Activated CD8-positive, alpha-beta T cell treated with anti-CD3 and anti-CD28 coated beads for 36 hours (primary cell): Measurements from ENCODE around the gene NT5M. TPM values are rescaled to one million over a fixed set of nuclear protein-coding genes. Genes with fewer than 3 reads are reported as not detected.
A peak's percentile ranks its signal among the peaks of the same experiment; 100 is the strongest.
"Not testable (repeated sequence)": the region's sequence is repeated elsewhere in the genome, so short reads cannot be mapped to it uniquely, and the experiment has no call there.

Source experiments
- ATAC-seq: fragments of 200-7000 bp; cut with Tn5 transposase; one replicate; pipeline ENCODE4 v1.10.0; 2021; ENCODE audit warnings: mild to moderate bottlenecking, moderate library complexity
- CTCF ChIA-PET: fragments of 350-600 bp; sonication (Branson Sonifier 250); formaldehyde crosslinking; loops from one replicate; lab custom pipeline; 2021; ENCODE audit warnings: antibody characterized with exemption; lab: Charles Lee
- POLR2A ChIA-PET: fragments of 350-600 bp; sonication (Branson Sonifier 250); formaldehyde crosslinking; loops from one replicate; lab custom pipeline; 2021; ENCODE audit warnings: antibody characterized with exemption; lab: Charles Lee
- DNase-seq: peaks from one replicate; pipeline ENCODE4 v3.0.0-alpha.2; 2020
- H3K27ac Mint-ChIP-seq: one replicate; pipeline ENCODE4 v1.8.0; 2021; ENCODE audit warnings: mild to moderate bottlenecking, mixed read lengths
- H3K27me3 Mint-ChIP-seq: one replicate; pipeline ENCODE4 v1.8.0; 2021; ENCODE audit warnings: mixed read lengths
- H3K36me3 Mint-ChIP-seq: one replicate; pipeline ENCODE4 v1.8.0; 2021; ENCODE audit warnings: low read depth, mixed read lengths
- H3K4me1 Mint-ChIP-seq: one replicate; pipeline ENCODE4 v1.8.0; 2021; ENCODE audit warnings: low read depth, mixed read lengths
- H3K4me3 Mint-ChIP-seq: one replicate; pipeline ENCODE4 v1.8.0; 2021; ENCODE audit warnings: mild to moderate bottlenecking, moderate library complexity, mixed read lengths
- H3K9me3 Mint-ChIP-seq: one replicate; pipeline ENCODE4 v1.8.0; 2021; ENCODE audit warnings: mixed read lengths
- CTCF ChIP-seq: fragments of 200-600 bp; IDR thresholded peaks from one replicate; pipeline ENCODE4 v1.8.0; 2022; ENCODE audit warnings: antibody characterized with exemption, mild to moderate bottlenecking
- intact Hi-C: fragments of 100-400 bp; cut with micrococcal nuclease; formaldehyde crosslinking; loops from one replicate; pipeline ENCODE4 v1.10.0; 2022
- total RNA-seq, 2 experiments: library from RNA; stranded (reverse); gene quantifications; one replicate each; pipeline ENCODE4 v1.2.3, GENCODE V29; 2021

The NT5M gene
- total RNA-seq, 2 experiments from 2014 or later, result 8.3 to 9.4 TPM

- H3K27ac Mint-ChIP-seq, result no peak overlapping the region
- H3K9me3 Mint-ChIP-seq, result no peaks in the 10 kb centered on the region
- ATAC-seq (no peak), DNase-seq (no peak)
- intact Hi-C loops, result no loop called here
- no peak overlapping the region for H3K4me3 Mint-ChIP-seq
- ChIA-PET POLR2A (interaction anchor here (0.9 to 1.9 kb wide), 3 partner anchors 8 to 17 kb away, joined by 3 to 9 read pairs (median 4); no protein-coding TSS in a partner anchor), CTCF (interaction anchor here (0.8 to 1.5 kb wide), 3 partner anchors 9 to 37 kb away, joined by 4 to 6 read pairs (median 5); no protein-coding TSS in a partner anchor)
- H3K4me1 Mint-ChIP-seq, result peaks cover 29% of the 10 kb centered on the region
- no peak for TF ChIP-seq CTCF
- H3K36me3 Mint-ChIP-seq, result peaks cover 28% of the 10 kb centered on the region
- no peaks in the 10 kb centered on the region for H3K27me3 Mint-ChIP-seq
Observed at GRCh38 chr17:17275971-17276370, 27.2 kb upstream of the NT5M start.

- H3K9me3 Mint-ChIP-seq, H3K4me3 Mint-ChIP-seq, intact Hi-C loops, DNase-seq, H3K27me3 Mint-ChIP-seq, ATAC-seq: not testable (repeated sequence)
- Mint-ChIP-seq H3K36me3 (peaks cover 25% of the 10 kb centered on the region), H3K27ac (peak overlapping the region; percentile 0), H3K4me1 (peaks cover 35% of the 10 kb centered on the region)
- ChIA-PET POLR2A (interaction anchor here (0.7 to 1.8 kb wide), 3 partner anchors 19 to 655 kb away, joined by 3 to 4 read pairs (median 3); no protein-coding TSS in a partner anchor), CTCF (interaction anchor here (1.5 kb wide), 1 partner anchor 36 kb away, joined by 5 read pairs; no protein-coding TSS in a partner anchor)
Observed at GRCh38 chr17:17277431-17277830, 25.7 kb upstream of the NT5M start.

- intact Hi-C loops, result no loop called here
- H3K27ac Mint-ChIP-seq, result peak overlapping the region; percentile 83
- H3K4me3 Mint-ChIP-seq, result peak overlapping the region; percentile 94
- peaks cover 35% of the 10 kb centered on the region for H3K4me1 Mint-ChIP-seq
- ATAC-seq, result no peak
- no peak for DNase-seq
- ChIA-PET CTCF (interaction anchor here (1.0 to 1.6 kb wide), 3 partner anchors 10 to 26 kb away, joined by 3 to 10 read pairs (median 4); no protein-coding TSS in a partner anchor), POLR2A (interaction anchor here (1.3 to 3.3 kb wide), 3 partner anchors 9 to 26 kb away, joined by 4 to 22 read pairs (median 8); no protein-coding TSS in a partner anchor)
- H3K36me3 Mint-ChIP-seq, result peaks cover 20% of the 10 kb centered on the region
- TF ChIP-seq CTCF, result no peak
- no peaks in the 10 kb centered on the region for H3K27me3 Mint-ChIP-seq
- no peaks in the 10 kb centered on the region for H3K9me3 Mint-ChIP-seq
Observed at GRCh38 chr17:17279316-17279715, 23.9 kb upstream of the NT5M start.

GRCh38 chr17:17280613-17281549 lies 22.3 kb upstream of the NT5M start, which contains the start of gene COPS3:
TSS of gene COPS3 (minus strand) at chr17:17281246. CDS start at chr17:17281186, 60 bp downstream.
- H3K4me3 Mint-ChIP-seq, result peak within 1 kb of the TSS; percentile 94
- H3K27ac Mint-ChIP-seq, result peak within 1 kb of the TSS; percentile 83
- CTCF ChIA-PET, result interaction anchor here (0.7 to 1.6 kb wide), 5 partner anchors 11 to 90 kb away, joined by 3 to 10 read pairs (median 4); no protein-coding TSS in a partner anchor
- no peaks in the 10 kb centered on the region for H3K27me3 Mint-ChIP-seq
- no peak for TF ChIP-seq CTCF
- H3K9me3 Mint-ChIP-seq, result no peaks in the 10 kb centered on the region
- H3K4me1 Mint-ChIP-seq, result peaks cover 35% of the 10 kb centered on the region
- peaks cover 17% of the 10 kb centered on the region for H3K36me3 Mint-ChIP-seq
- POLR2A ChIA-PET, result interaction anchor here (0.6 to 3.3 kb wide), 12 partner anchors 8 to 311 kb away, joined by 3 to 22 read pairs (median 3); partner anchors contain the start of gene PEMT
- DNase-seq, result peak; percentile 99
- peak; percentile 92 for ATAC-seq
- intact Hi-C loops, result no loop called here

GRCh38 chr17:17285951-17286350 lies 17.2 kb upstream of the NT5M start:
- H3K27ac Mint-ChIP-seq, result no peak overlapping the region
- H3K4me3 Mint-ChIP-seq, result no peak overlapping the region
- TF ChIP-seq CTCF, result no peak
- DNase-seq, result no peak
- intact Hi-C loops, result no loop called here
- no peaks in the 10 kb centered on the region for H3K9me3 Mint-ChIP-seq
- ATAC-seq, result no peak
- H3K36me3 Mint-ChIP-seq, result no peaks in the 10 kb centered on the region
- ChIA-PET CTCF (interaction anchor here (2.6 kb wide), 1 partner anchor 10 kb away, joined by 6 read pairs; no protein-coding TSS in a partner anchor), POLR2A (no interaction called here)
- H3K4me1 Mint-ChIP-seq, result peaks cover 5% of the 10 kb centered on the region
- H3K27me3 Mint-ChIP-seq, result no peaks in the 10 kb centered on the region
